AG09309 (cell line): ENCODE data around the gene SNAPIN.

Source experiments
- DNase-seq: peaks from one replicate; pipeline ENCODE4 v3.0.0-alpha.2; 2010; ENCODE audit warnings: low read depth
- H3K4me3 ChIP-seq: 2 replicates; pipeline ENCODE4 v1.5.1; 2011; ENCODE audit warnings: mild to moderate bottlenecking, low read depth, low read length, moderate library complexity; ENCODE audit not compliant: control insufficient read depth
- CTCF ChIP-seq: IDR thresholded peaks from 2 replicates; pipeline ENCODE4 v1.5.1; 2011; ENCODE audit warnings: mild to moderate bottlenecking, low read depth, low read length, inconsistent platforms; ENCODE audit not compliant: insufficient read depth, control insufficient read depth; ENCODE audit errors: missing control alignments

SNAPIN gene

GRCh38 chr1:153698923-153699714 lies 40.6 kb downstream of the SNAPIN start:
- no peak overlapping the region for H3K4me3 ChIP-seq
- peak; percentile 10 for DNase-seq
- no peak for TF ChIP-seq CTCF

- no peak for DNase-seq
- TF ChIP-seq CTCF, result no peak
- H3K4me3 ChIP-seq, result no peak overlapping the region
Observed at GRCh38 chr1:153699768-153700167, 41.3 kb downstream of the SNAPIN start.

GRCh38 chr1:153705484-153705883 lies 47.0 kb downstream of the SNAPIN start:
- no peak for TF ChIP-seq CTCF
- no peak for DNase-seq
- no peak overlapping the region for H3K4me3 ChIP-seq

- TF ChIP-seq CTCF, result no peak
- no peak for DNase-seq
- no peak overlapping the region for H3K4me3 ChIP-seq
Observed at GRCh38 chr1:153711026-153711425, 52.5 kb downstream of the SNAPIN start.
